ENCODE measurements around the gene TREH.
A peak's percentile ranks its signal among the peaks of the same experiment; 100 is the strongest.

Gene TREH

GRCh38 chr11:118645066-118645715, 34.3 kb downstream of the TREH start:
- no peak for DNase-seq

- DNase-seq = no peak
Observed at GRCh38 chr11:118644496-118644895, 35.0 kb downstream of the TREH start.

- no peak for DNase-seq
Observed at GRCh38 chr11:118643995-118644345, 35.5 kb downstream of the TREH start.

- DNase-seq = no peak
Observed at GRCh38 chr11:118643142-118643994, 36.1 kb downstream of the TREH start.

- peak; percentile 63 for DNase-seq
Observed at GRCh38 chr11:118641397-118642019, 37.9 kb downstream of the TREH start.

- no peak for DNase-seq
Observed at GRCh38 chr11:118640332-118641154, 38.9 kb downstream of the TREH start.

- no peak for DNase-seq
Observed at GRCh38 chr11:118639899-118640298, 39.6 kb downstream of the TREH start.

GRCh38 chr11:118638726-118639125, 40.7 kb downstream of the TREH start:
- DNase-seq = no peak

GRCh38 chr11:118636569-118637290, 42.7 kb downstream of the TREH start:
- DNase-seq = no peak

GRCh38 chr11:118635642-118636041, 43.8 kb downstream of the TREH start:
- no peak for DNase-seq

GRCh38 chr11:118635237-118635591, 44.2 kb downstream of the TREH start:
- DNase-seq = no peak

GRCh38 chr11:118634431-118635236, 44.8 kb downstream of the TREH start:
- peak; percentile 67 for DNase-seq

GRCh38 chr11:118633979-118634378, 45.5 kb downstream of the TREH start:
- no peak for DNase-seq

GRCh38 chr11:118633319-118633690, 46.1 kb downstream of the TREH start:
- DNase-seq = no peak

GRCh38 chr11:118632577-118633318, 46.7 kb downstream of the TREH start:
- DNase-seq = no peak

- no peak for DNase-seq
Observed at GRCh38 chr11:118631142-118631909, 48.1 kb downstream of the TREH start.

GRCh38 chr11:118629761-118630661, 49.4 kb downstream of the TREH start:
- no peak for DNase-seq

- DNase-seq = no peak
Observed at GRCh38 chr11:118628861-118629549, 50.4 kb downstream of the TREH start.
